Mucosa of descending colon (tissue), 3 donors: ENCODE measurements around the gene USP6. TPM values are rescaled to one million over a fixed set of nuclear protein-coding genes. Genes with fewer than 3 reads are reported as not detected.
"Not testable (repeated sequence)": the region's sequence is repeated elsewhere in the genome, so short reads cannot be mapped to it uniquely, and the experiment has no call there.

Source experiments
- ATAC-seq: fragments of 200-7000 bp; cut with Tn5 transposase; one replicate; pipeline ENCODE4 v1.9.1; 2020; ENCODE audit warnings: mild to moderate bottlenecking, moderate library complexity
- DNase-seq, 3 donors: peaks; one replicate each; pipeline ENCODE4 v3.0.0-alpha.2; 2020
- H3K36me3 ChIP-seq: fragments of 200-600 bp; one replicate; pipeline ENCODE4 v1.8.0; 2021; ENCODE audit warnings: low read depth, mild to moderate bottlenecking
- H3K4me1 ChIP-seq: fragments of 200-600 bp; one replicate; pipeline ENCODE4 v1.8.0; 2021; ENCODE audit warnings: low read depth, mild to moderate bottlenecking
- H3K4me3 ChIP-seq: fragments of 200-600 bp; one replicate; pipeline ENCODE4 v1.8.0; 2021; ENCODE audit warnings: mild to moderate bottlenecking
- H3K9me3 ChIP-seq: fragments of 200-600 bp; one replicate; pipeline ENCODE4 v1.8.0; 2021; ENCODE audit warnings: mild to moderate bottlenecking
- intact Hi-C, 2 donors: fragments of 100-400 bp; cut with DNase I in 1 of 2; cut with micrococcal nuclease in 1 of 2; formaldehyde crosslinking; loops; one replicate each; pipeline versions ENCODE4 v1.11.0 to v1.11.1; 2022; cut with DNase I, micrococcal nuclease
- total RNA-seq, 3 donors: library from RNA; stranded (reverse); fragmentation: NEBNext Ultra II Directional in 2 of 3; extraction: Animal tissue kit (Norgen Biotek cat#: 25700) in 2 of 3; gene quantifications; one replicate each; pipeline versions ENCODE4 v1.2.1 to v1.2.4, GENCODE V29; 2021 to 2023
- TF ChIP-seq, protein P1 (sequence below): fragments of 200-600 bp; IDR thresholded peaks from one replicate; pipeline ENCODE4 v1.8.0; 2022; ENCODE audit warnings: antibody characterized with exemption, mild to moderate bottlenecking
- donor health status: DM: no; HTN: no; CAD: no; lungs with moderate emphysema.
- donor health status: DM: no; HTN: no; CAD: no.
- donor health status: DM: no; HTN: yes; CAD: no.

The USP6 gene
- total RNA-seq, 3 donors from 2014 or later, result 0.09 to 0.10 TPM; not detected in 1

GRCh38 chr17:5126719-5127488 lies 11.1 kb downstream of the USP6 start:
- Histone ChIP-seq H3K36me3 (no peaks in the 10 kb centered on the region), H3K4me1 (no peaks in the 10 kb centered on the region), H3K4me3 (no peak overlapping the region), H3K9me3 (no peaks in the 10 kb centered on the region)
- intact Hi-C loops, result no loop called here
- TF ChIP-seq, protein P1, sequence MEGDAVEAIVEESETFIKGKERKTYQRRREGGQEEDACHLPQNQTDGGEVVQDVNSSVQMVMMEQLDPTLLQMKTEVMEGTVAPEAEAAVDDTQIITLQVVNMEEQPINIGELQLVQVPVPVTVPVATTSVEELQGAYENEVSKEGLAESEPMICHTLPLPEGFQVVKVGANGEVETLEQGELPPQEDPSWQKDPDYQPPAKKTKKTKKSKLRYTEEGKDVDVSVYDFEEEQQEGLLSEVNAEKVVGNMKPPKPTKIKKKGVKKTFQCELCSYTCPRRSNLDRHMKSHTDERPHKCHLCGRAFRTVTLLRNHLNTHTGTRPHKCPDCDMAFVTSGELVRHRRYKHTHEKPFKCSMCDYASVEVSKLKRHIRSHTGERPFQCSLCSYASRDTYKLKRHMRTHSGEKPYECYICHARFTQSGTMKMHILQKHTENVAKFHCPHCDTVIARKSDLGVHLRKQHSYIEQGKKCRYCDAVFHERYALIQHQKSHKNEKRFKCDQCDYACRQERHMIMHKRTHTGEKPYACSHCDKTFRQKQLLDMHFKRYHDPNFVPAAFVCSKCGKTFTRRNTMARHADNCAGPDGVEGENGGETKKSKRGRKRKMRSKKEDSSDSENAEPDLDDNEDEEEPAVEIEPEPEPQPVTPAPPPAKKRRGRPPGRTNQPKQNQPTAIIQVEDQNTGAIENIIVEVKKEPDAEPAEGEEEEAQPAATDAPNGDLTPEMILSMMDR, result no peak
- ATAC-seq (no peak), DNase-seq (no peak)

GRCh38 chr17:5127910-5128309 lies 12.1 kb downstream of the USP6 start:
- H3K4me3 ChIP-seq, result no peak overlapping the region
- ATAC-seq, result no peak
- H3K4me1 ChIP-seq, result no peaks in the 10 kb centered on the region
- TF ChIP-seq, protein P1, result no peak
- DNase-seq, result no peak
- no peaks in the 10 kb centered on the region for H3K36me3 ChIP-seq
- no peaks in the 10 kb centered on the region for H3K9me3 ChIP-seq
- intact Hi-C loops, result no loop called here

- H3K9me3 ChIP-seq, intact Hi-C loops, DNase-seq, H3K4me3 ChIP-seq, ATAC-seq, H3K36me3 ChIP-seq, H3K4me1 ChIP-seq: not testable (repeated sequence)
These were observed 12.6 kb downstream of the USP6 start for GRCh38 chr17:5128387-5128786.

DNA sequence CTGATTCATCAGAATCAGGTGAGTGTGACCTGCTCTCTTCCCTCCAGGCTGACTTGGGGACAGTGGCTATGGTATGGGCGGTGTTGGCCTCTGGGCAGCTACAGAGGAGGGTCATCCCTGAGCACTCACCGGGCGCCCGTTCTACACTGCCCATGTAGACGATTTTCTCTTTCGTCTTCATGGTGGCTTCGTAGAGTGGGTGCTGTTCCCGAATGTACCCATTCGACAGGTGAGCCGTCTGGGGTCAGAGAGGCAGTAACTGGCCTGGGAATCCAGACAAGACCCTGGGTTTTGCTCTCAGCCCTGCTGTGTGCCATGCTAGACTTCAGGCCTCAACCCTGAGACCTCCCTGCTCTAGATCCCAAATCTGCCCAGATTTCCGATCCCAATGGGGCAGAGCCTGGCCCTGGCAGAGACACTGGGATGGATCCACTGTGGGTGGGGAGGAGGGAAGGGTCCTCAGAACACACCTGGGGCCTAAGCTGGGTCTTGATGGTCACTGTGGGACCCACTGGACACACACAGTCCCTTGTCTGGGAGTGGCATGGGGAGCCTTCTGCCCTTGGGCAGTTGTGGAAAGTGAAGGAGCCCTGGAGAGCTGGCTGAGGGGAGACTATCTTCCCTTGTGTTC lies 13.2 kb downstream of the USP6 start:
- H3K4me1 ChIP-seq, result no peaks in the 10 kb centered on the region
- H3K4me3 ChIP-seq, result no peak overlapping the region
- no peaks in the 10 kb centered on the region for H3K9me3 ChIP-seq
- H3K36me3 ChIP-seq, result no peaks in the 10 kb centered on the region
- ATAC-seq (no peak), DNase-seq (no peak)
- TF ChIP-seq, protein P1, result no peak
- intact Hi-C loops, result no loop called here

GRCh38 chr17:5129770-5130169 lies 13.9 kb downstream of the USP6 start:
- ATAC-seq, H3K4me1 ChIP-seq, intact Hi-C loops, H3K4me3 ChIP-seq, DNase-seq, H3K9me3 ChIP-seq, H3K36me3 ChIP-seq: not testable (repeated sequence)

DNA sequence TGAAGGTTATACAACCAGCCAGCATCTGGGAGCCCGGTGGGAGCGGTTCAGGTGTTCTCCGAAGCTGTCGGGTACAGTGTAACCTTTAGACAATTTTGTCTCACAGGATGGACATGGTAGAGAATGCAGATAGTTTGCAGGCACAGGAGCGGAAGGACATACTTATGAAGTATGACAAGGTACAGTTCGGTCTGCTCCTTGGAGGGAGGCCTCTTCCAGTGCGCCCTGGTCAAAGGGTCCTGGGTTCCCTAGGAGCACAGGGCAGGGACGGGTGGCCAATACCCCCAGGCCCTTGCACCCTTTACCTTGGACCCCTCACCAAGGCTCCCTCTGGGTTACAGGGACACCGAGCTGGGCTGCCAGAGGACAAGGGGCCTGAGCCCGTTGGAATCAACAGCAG lies 14.4 kb downstream of the USP6 start:
- H3K4me1 ChIP-seq, ATAC-seq, intact Hi-C loops, H3K9me3 ChIP-seq, H3K36me3 ChIP-seq, H3K4me3 ChIP-seq, DNase-seq: not testable (repeated sequence)

DNA sequence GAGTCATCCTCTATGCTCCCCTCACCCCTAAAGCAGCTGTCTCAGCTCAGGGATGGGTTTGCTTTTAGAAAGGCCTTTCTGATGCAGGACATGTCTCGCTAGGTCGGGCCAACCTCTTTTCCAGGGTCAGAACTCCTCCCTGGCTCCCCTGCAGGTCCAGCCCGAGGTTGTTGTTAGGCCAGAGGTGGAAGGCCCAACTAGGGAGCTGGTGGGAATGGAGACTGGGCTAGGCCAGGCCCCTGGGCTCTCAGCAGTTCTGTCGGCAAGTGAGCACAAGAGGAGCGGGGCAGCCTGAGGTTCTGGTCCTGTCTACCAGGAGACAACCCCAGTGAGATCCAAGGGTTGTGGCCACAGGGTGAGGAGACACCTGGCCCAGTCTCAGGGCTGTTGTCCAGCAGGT lies 14.9 kb downstream of the USP6 start:
- H3K36me3 ChIP-seq, H3K4me1 ChIP-seq, H3K9me3 ChIP-seq, DNase-seq, H3K4me3 ChIP-seq, ATAC-seq, intact Hi-C loops: not testable (repeated sequence)
